HG02759 (cell line): ENCODE data around the gene ZNF516.
A peak's percentile ranks its signal among the peaks of the same experiment; 100 is the strongest.

Source experiments
- ATAC-seq: cut with Tn5 transposase; IDR thresholded peaks from one replicate; pipeline ENCODE4 v1.9.1; 2021; ENCODE audit warnings: mild to moderate bottlenecking, moderate library complexity; ENCODE audit not compliant: unreplicated experiment

ZNF516 gene

GRCh38 chr18:76402026-76402990 lies 92.7 kb downstream of the ZNF516 start:
- no peak for ATAC-seq

DNA sequence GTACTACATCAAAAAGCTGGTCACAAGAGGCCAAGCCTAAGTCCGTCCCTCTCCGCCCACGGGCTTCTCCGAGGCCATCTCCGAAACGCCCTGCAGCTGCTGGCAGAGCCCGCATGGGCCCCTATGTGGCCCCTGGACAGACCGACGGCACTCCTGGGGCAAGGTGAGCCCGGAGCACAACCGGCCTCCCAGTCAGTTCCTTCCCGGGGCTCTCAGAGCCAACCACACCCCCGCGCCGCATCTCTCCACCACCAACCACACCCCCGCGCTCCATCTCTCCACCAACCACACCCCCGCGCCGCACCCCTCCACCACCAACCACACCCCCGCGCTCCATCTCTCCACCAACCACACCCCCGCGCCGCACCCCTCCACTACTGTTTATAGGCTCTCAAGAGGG lies 93.5 kb downstream of the ZNF516 start:
- no peak for ATAC-seq

DNA sequence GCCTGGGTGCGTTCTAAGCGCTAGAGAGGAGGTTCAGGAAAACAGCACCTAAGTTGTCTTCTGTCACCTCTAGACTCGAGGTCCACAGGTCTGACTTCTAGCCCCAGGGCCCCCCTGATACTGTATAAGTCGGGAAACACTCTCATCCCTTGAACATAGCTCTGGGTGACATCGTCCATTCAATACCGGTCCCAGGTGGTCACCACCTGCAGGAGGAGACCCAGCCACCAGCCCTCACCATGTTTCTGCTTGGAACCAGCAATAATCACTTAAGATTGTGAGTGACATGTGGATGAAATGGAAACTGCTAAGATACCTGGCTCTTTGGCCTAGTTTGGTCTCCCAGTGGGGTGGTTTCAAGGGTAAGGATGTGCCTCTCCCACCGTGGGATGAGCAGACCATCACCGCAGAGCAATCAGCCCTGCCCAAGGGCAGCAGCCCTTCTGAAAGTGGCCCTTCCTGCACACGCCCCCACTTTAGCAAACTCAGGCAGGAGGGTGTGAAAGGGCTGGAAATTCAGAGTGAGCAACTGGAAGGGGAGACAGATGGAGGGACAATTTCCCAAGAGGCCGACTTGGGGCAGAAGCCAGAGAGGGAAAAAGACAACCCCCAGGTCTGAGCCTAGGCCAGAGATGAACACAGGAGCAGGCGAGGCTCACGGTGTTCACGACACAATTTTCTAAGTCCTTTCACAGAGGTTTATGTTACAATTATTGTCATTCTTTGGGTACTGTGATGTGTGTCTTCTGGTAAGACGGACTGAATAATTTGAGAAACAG lies 95.2 kb downstream of the ZNF516 start:
- no peak for ATAC-seq

DNA sequence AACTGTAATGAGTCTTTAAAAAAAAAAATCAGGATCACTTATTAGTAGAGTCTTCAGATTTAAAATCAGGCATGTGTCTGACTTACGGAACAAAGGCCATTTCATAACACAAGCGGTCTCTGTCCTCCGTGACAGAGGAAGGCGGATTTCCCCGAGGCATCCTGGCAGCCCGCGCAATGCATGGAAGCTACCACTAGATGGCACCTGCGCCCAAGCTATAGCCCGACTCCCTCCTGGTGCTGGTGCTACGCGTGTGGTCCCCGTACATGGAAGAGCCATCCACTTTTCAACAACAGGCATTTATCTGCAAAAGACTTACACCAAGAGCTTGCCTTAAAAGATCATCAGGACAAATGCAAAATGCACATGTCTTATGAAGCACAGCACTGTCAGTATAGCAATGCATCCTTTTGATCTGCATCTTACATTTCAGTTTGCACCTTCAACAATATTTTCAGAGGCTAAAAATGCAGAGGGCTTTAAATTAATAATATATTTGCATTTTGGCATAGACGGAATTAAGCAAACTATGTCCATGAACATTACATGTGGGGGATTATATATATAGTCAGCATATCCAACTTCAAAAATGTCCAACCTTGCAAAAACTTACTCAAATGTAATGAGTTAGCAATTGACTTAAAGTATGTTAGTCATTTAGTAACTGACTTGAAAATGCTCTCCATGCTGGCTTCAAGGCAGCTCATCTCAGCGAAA lies 96.0 kb downstream of the ZNF516 start:
- peak; percentile 95 for ATAC-seq

GRCh38 chr18:76398295-76398694 lies 96.7 kb downstream of the ZNF516 start:
- no peak for ATAC-seq

- no peak for ATAC-seq
Measured at GRCh38 chr18:76397631-76398030, 97.4 kb downstream of the ZNF516 start.

GRCh38 chr18:76396792-76397191 lies 98.2 kb downstream of the ZNF516 start:
- ATAC-seq: no peak

DNA sequence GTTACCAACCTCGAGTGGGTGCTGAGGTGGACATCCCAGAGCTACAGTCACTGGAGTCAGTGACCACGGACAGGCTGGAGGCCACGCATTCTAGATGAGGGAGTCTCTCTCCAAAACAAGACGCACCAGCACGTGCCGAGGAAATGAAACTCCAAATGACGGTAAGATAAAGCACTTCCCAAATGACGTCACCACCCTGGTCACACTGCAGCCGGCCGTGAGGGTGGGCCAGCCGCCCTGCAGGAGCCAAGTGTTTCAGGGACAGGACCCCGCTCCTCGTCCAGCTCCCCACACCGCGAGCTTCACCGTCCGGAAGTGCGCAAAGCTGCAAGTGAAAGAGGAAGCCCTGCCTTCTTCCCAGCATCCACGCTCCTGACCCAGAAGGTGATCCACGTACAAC lies 99.4 kb downstream of the ZNF516 start:
- ATAC-seq: no peak

- ATAC-seq: no peak
Measured at GRCh38 chr18:76394780-76395476, 100.1 kb downstream of the ZNF516 start.

- ATAC-seq: no peak
Measured at GRCh38 chr18:76392349-76392748, 102.7 kb downstream of the ZNF516 start.

GRCh38 chr18:76391746-76392145 lies 103.3 kb downstream of the ZNF516 start:
- no peak for ATAC-seq

GRCh38 chr18:76391038-76391437 lies 104.0 kb downstream of the ZNF516 start:
- ATAC-seq: no peak

- ATAC-seq: no peak
Measured at GRCh38 chr18:76390452-76391035, 104.5 kb downstream of the ZNF516 start.

- ATAC-seq: no peak
Measured at GRCh38 chr18:76389716-76390115, 105.3 kb downstream of the ZNF516 start.

DNA sequence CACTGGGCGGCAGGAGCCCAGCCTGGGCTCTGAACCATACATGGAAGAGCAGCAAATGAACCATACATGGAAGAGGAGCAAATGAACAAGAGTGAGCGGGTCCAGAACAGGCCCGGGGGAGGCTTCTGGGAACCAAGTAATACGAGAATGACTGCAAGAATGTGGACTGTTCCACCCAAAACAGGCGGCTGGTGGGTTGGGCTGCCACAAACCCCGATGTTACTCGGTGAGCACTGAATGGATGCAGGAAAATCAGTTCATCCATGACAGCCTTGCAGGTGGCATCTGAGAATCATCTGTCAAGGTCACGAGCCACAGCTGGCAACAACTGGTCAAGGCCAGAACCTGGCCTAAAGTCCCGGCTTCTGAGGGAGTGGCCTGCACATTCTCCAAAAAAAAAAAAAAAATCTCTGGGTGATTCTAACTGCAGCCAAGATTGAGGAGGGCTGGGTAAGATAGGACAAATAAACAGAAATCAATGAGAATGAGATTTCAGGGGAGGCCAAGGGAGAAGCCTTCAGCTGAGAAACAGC lies 106.1 kb downstream of the ZNF516 start:
- no peak for ATAC-seq

DNA sequence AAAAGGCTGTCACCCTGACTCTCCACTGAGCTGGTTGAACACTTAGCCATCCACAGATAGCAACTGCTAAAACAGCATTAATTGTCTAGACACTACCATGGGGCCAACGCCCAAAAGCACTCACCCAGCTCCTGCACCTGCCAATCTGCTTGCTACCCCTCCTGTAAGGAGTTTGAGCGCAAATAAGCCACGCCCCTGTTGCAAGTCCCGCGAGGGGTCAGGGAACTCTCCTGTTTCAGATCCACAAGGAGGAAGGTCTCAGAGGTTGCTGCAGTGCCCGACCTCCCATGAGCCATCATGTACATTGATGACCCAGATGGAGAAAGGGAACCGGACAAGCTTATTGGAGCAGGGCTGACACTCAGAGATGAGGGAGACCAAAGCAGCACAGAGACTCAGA lies 106.8 kb downstream of the ZNF516 start:
- no peak for ATAC-seq

DNA sequence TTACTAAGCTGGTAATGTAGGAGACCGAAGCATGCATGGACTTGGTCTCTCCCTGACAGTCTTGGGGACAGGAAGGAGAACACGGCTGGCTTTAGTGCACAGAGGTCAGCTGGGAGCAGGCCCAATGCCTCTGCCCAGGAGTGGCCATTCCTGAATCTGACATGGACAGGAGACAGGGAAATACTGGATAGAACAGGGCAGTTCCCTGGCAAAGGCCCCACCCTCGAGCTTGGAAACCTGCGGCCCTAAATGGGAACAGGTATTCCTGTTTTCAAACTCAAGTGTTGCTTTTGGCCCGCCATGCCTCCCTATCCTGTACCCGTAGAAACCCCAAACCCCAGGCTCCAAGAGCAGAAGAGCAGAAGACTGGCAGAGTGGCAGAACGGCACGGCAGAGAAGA lies 107.4 kb downstream of the ZNF516 start:
- no peak for ATAC-seq

- ATAC-seq: no peak
Measured at GRCh38 chr18:76386886-76387285, 108.2 kb downstream of the ZNF516 start.

DNA sequence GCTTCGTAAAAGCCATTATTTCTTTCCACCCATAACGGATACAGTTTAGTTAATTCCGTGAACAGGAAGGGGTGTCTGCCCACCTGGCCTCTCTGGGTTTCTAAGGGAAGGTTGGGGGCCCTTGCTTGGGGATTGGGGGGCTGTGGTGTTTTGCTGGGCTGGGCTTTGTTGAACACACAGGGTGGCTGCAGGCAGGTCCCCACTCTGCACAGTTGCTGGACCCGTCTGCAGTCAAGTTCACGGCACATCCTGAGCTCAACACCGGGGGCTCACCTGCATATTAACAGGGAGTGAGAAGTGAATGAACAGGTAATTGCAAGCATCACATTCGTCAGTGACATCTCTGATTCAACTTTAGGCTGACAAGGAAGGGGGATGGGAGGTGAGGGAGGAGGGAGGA lies 109.0 kb downstream of the ZNF516 start:
- ATAC-seq: no peak

- ATAC-seq: no peak
Measured at GRCh38 chr18:76385681-76385975, 109.4 kb downstream of the ZNF516 start.
